Endothelial cell of umbilical vein (primary cell): ENCODE measurements around the gene UQCRH. TPM values are rescaled to one million over a fixed set of nuclear protein-coding genes. Genes with fewer than 3 reads are reported as not detected.

Experiments
- BruUV-seq: library from RNA; stranded (reverse); fragments of 400-500 nt; replicated peaks from 2 replicates; lab custom pipeline; 2021; lab: Mats Ljungman, UMichigan
- CTCF ChIA-PET: fragments of 300-600, 350-600 bp; sonication (Branson Sonifier 250); formaldehyde crosslinking; loops from one replicate; lab custom pipeline; 2021; ENCODE audit warnings: antibody characterized with exemption, inconsistent platforms; lab: Charles Lee
- POLR2A ChIA-PET: fragments of 300-600, 350-600 bp; sonication (Branson Sonifier 250); formaldehyde crosslinking; loops from one replicate; lab custom pipeline; 2021; ENCODE audit warnings: antibody characterized with exemption, inconsistent platforms; lab: Charles Lee
- DNase-seq: peaks from one replicate; pipeline ENCODE4 v3.0.0-alpha.2; 2011; ENCODE audit warnings: low read depth, low spot score
- FAIRE-seq: peaks from 2 replicates; lab custom pipeline; 2011; peaks lifted over from hg19 to GRCh38; lab: Jason Lieb, UNC
- H2AFZ ChIP-seq: 2 replicates; pipeline ENCODE4 v1.6.0; 2012; ENCODE audit warnings: low read depth, low read length, control low read depth, inconsistent platforms
- H3K27ac ChIP-seq: 2 replicates; pipeline ENCODE4 v1.5.1; 2011; ENCODE audit warnings: low read depth, mild to moderate bottlenecking, control low read depth, low read length, moderate library complexity; ENCODE audit not compliant: insufficient read depth
- H3K27me3 ChIP-seq, 2 experiments: 2 replicates each; pipeline versions ENCODE4 v1.6.0 to v1.6.1; 2011; ENCODE audit warnings: low read length in 2 of 2, mixed read lengths in 1 of 2; ENCODE audit not compliant: control insufficient read depth in 2 of 2, insufficient read depth in 2 of 2
- H3K36me3 ChIP-seq, 2 experiments: 2 replicates in 1 of 2; 3 replicates in 1 of 2; pipeline ENCODE4 v1.5.1; 2011; ENCODE audit warnings: low read length in 2 of 2, mild to moderate bottlenecking in 1 of 2, moderate library complexity in 1 of 2; ENCODE audit not compliant: control insufficient read depth in 2 of 2, insufficient read depth in 2 of 2; ENCODE audit errors: extremely low read depth in 1 of 2
- H3K4me1 ChIP-seq: 3 replicates; pipeline ENCODE4 v1.5.1; 2011; ENCODE audit warnings: mild to moderate bottlenecking, low read length; ENCODE audit not compliant: control insufficient read depth, insufficient read depth; ENCODE audit errors: extremely low read depth
- H3K4me2 ChIP-seq: 2 replicates; pipeline ENCODE4 v1.6.1; 2011; ENCODE audit warnings: low read length, control low read depth, mixed read lengths; ENCODE audit not compliant: insufficient read depth
- H3K4me3 ChIP-seq, 3 experiments: fragments of 200-600 bp in 1 of 3; sonication (generic), shearing (Covaris generic) in 1 of 3; replicated peaks in 1 of 3; 2 replicates each; pipeline ENCODE4 v1.5.1; 2011 to 2016; ENCODE audit warnings: control low read depth in 3 of 3, low read length in 3 of 3, mild to moderate bottlenecking in 2 of 3, inconsistent platforms in 1 of 3, low read depth in 1 of 3, moderate library complexity in 1 of 3; ENCODE audit not compliant: insufficient read depth in 1 of 3
- H3K79me2 ChIP-seq: 2 replicates; pipeline ENCODE4 v1.6.0; 2012; ENCODE audit warnings: low read length, inconsistent platforms; ENCODE audit not compliant: control insufficient read depth, insufficient read depth
- H3K9ac ChIP-seq: replicated peaks from 2 replicates; pipeline ENCODE3; 2011; ENCODE audit warnings: low read length, control low read depth; ENCODE audit not compliant: insufficient read depth; ENCODE audit errors: extremely low read depth
- H3K9me1 ChIP-seq: replicated peaks from 3 replicates; pipeline ENCODE4 v1.6.0; 2011; ENCODE audit warnings: mild to moderate bottlenecking, low read length; ENCODE audit not compliant: control insufficient read depth, insufficient read depth; ENCODE audit errors: extremely low read depth
- H3K9me3 ChIP-seq: replicated peaks from 2 replicates; pipeline ENCODE4 v1.5.1; 2012; ENCODE audit warnings: low read length, inconsistent platforms; ENCODE audit not compliant: control insufficient read depth, insufficient read depth
- H4K20me1 ChIP-seq: replicated peaks from 2 replicates; pipeline ENCODE3; 2011; ENCODE audit warnings: mild to moderate bottlenecking, low read length; ENCODE audit not compliant: control insufficient read depth, insufficient read depth; ENCODE audit errors: extremely low read depth
- EZH2 ChIP-seq: IDR thresholded peaks from 2 replicates; pipeline ENCODE4 v1.6.1; 2012; ENCODE audit warnings: borderline replicate concordance, low read depth, mild to moderate bottlenecking, moderate library complexity, low read length, inconsistent platforms; ENCODE audit not compliant: severe bottlenecking
- FOS ChIP-seq: IDR thresholded peaks from 2 replicates; pipeline ENCODE4 v1.6.1; 2011; ENCODE audit warnings: mild to moderate bottlenecking, low read length, moderate library complexity, borderline replicate concordance; ENCODE audit not compliant: insufficient read depth
- GATA2 ChIP-seq: IDR thresholded peaks from 2 replicates; pipeline ENCODE4 v1.7.0; 2011; ENCODE audit warnings: low read depth, mild to moderate bottlenecking, moderate library complexity, mixed read lengths, low read length; ENCODE audit not compliant: insufficient read length, insufficient read depth
- JUN ChIP-seq: IDR thresholded peaks from 2 replicates; pipeline ENCODE4 v1.6.1; 2011; ENCODE audit warnings: borderline replicate concordance, low read depth; ENCODE audit not compliant: insufficient read length, insufficient read depth
- MYC ChIP-seq: IDR thresholded peaks from one replicate; pipeline ENCODE4 v1.6.1; 2011; ENCODE audit warnings: mild to moderate bottlenecking, low read depth, low read length
- POLR2A ChIP-seq: IDR thresholded peaks from 2 replicates; pipeline ENCODE4 v1.6.1; 2012; ENCODE audit warnings: low read depth, mild to moderate bottlenecking, control low read depth, low read length
- POLR2AphosphoS5 ChIP-seq: IDR thresholded peaks from 2 replicates; pipeline ENCODE4 v1.6.1; 2012; ENCODE audit warnings: low read depth, mild to moderate bottlenecking, control low read depth, low read length, moderate library complexity; ENCODE audit not compliant: insufficient read depth
- dilution Hi-C: fragments of 300-500 bp; cut with MboI; formaldehyde crosslinking; loops from one replicate; pipeline ENCODE4 v1.15.0; 2019; ENCODE audit warnings: low sequenced_read_pairs; ENCODE audit not compliant: extremely low pct_ligation_motif_present
- intact Hi-C: fragments of 100-400 bp; cut with micrococcal nuclease; formaldehyde crosslinking; loops from one replicate; pipeline ENCODE4 v1.10.0; 2022
- polyA plus RNA-seq, 4 experiments: library from polyadenylated mRNA; depleted of rRNA in 3 of 4; stranded (reverse) in 3 of 4; unstranded in 1 of 4; fragments of >200 nt; gene quantifications; 2 replicates each; pipeline versions ENCODE4 v1.2.1 to v1.2.3, GENCODE V29; 2011 to 2012; ENCODE audit warnings: missing spikeins in 1 of 4
- total RNA-seq: library from RNA; stranded (reverse); gene quantifications from 2 replicates; pipeline ENCODE4 v1.2.3, GENCODE V29; 2021
- TF ChIP-seq, protein P1 (sequence below), 2 donors: IDR thresholded peaks; 1 replicate in 1 of 2; 2 replicates in 1 of 2; pipeline ENCODE4 v1.5.1; 2011; ENCODE audit warnings: low read length in 2 of 2, mild to moderate bottlenecking in 2 of 2, moderate library complexity in 2 of 2, control low read depth in 1 of 2, inconsistent platforms in 1 of 2, low read depth in 1 of 2; ENCODE audit not compliant: insufficient read depth in 1 of 2; ENCODE audit errors: extremely low read depth in 1 of 2
- TF ChIP-seq, protein P2 (sequence below): IDR thresholded peaks from 2 replicates; pipeline ENCODE4 v1.6.1; 2011; ENCODE audit not compliant: insufficient read depth, insufficient read length

Gene UQCRH
- total and polyA plus RNA-seq, 2 donors (not counting 3 experiments of a cell fraction or from before 2014, with no cell fraction given), result 253 to 527 TPM

DNA sequence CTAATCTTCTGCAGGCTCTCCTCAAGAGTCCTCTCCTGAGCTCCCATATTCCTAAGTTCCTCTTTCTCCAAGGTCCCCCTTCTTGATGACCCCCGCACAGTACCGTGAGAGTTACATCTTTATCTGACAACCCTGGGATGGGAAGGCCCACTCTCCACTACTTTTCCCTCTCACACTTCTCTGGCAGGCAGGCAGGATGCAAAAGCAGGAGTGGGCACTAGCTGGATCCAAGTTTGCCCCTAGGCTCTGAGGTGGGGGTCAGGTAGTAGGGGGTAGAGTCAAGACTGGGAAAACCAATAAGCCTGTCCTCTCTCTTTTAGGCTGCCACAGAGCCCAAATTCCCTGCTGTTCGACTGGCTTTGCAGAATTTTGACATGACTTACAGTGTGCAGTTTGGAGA lies 41.0 kb downstream of the UQCRH start:
- Histone ChIP-seq H3K9me3 (no peaks in the 10 kb centered on the region), H3K4me1 (peaks cover 8% of the 10 kb centered on the region), H3K9ac (no peak overlapping the region), H4K20me1 (no peaks in the 10 kb centered on the region), H3K79me2 (peaks cover 24% of the 10 kb centered on the region), H3K4me3 (no peak overlapping the region), H3K36me3 (peaks cover 5 to 18% of the 10 kb centered on the region in 2 experiments), H3K4me2 (no peak overlapping the region), H3K27me3 (no peaks in the 10 kb centered on the region), H2AFZ (no peak overlapping the region), H3K9me1 (no peaks in the 10 kb centered on the region), H3K27ac (no peak overlapping the region)
- no TSS peak for BruUV-seq
- DNase-seq, result no peak
- dilution Hi-C loops, result no loop called here
- CTCF ChIA-PET, result interaction anchor here (0.7 to 0.9 kb wide), 2 partner anchors 11 to 1315 kb away, joined by 3 read pairs; no protein-coding TSS in a partner anchor
- TF ChIP-seq JUN (no peak), EZH2 (no peak), FOS (no peak), POLR2A (no peak), POLR2AphosphoS5 (no peak), GATA2 (no peak), MYC (no peak)
- TF ChIP-seq, protein P1, sequence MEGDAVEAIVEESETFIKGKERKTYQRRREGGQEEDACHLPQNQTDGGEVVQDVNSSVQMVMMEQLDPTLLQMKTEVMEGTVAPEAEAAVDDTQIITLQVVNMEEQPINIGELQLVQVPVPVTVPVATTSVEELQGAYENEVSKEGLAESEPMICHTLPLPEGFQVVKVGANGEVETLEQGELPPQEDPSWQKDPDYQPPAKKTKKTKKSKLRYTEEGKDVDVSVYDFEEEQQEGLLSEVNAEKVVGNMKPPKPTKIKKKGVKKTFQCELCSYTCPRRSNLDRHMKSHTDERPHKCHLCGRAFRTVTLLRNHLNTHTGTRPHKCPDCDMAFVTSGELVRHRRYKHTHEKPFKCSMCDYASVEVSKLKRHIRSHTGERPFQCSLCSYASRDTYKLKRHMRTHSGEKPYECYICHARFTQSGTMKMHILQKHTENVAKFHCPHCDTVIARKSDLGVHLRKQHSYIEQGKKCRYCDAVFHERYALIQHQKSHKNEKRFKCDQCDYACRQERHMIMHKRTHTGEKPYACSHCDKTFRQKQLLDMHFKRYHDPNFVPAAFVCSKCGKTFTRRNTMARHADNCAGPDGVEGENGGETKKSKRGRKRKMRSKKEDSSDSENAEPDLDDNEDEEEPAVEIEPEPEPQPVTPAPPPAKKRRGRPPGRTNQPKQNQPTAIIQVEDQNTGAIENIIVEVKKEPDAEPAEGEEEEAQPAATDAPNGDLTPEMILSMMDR (IDR thresholded peaks at IDR 0.05; ENCODE audit: extremely low read depth in 1 of 2, insufficient read depth in 1 of 2, low read depth in 1 of 2, low read length in 2 of 2), result no peak
- TF ChIP-seq, protein P2, sequence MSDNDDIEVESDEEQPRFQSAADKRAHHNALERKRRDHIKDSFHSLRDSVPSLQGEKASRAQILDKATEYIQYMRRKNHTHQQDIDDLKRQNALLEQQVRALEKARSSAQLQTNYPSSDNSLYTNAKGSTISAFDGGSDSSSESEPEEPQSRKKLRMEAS, result no peak
- no peak for FAIRE-seq
- intact Hi-C loops, result loop anchor here (5.0 kb wide), 1 partner anchor 162 kb away; no protein-coding TSS in a partner anchor
- POLR2A ChIA-PET, result no interaction called here
